GM12878 (cell line): ENCODE data around the gene RBL2.
"Not testable (repeated sequence)": the region's sequence is repeated elsewhere in the genome, so short reads cannot be mapped to it uniquely, and the experiment has no call there.

Experiments used
- CREB1 ChIP-seq: IDR thresholded peaks from 2 replicates; pipeline ENCODE4 v1.6.1; 2012; ENCODE audit warnings: low read depth, mild to moderate bottlenecking, inconsistent platforms
- CREM ChIP-seq: IDR thresholded peaks from 2 replicates; pipeline ENCODE4 v1.6.1; 2014; ENCODE audit warnings: antibody characterized with exemption, low read depth
- FOXK2 ChIP-seq: fragments of 450-650 bp; IDR thresholded peaks from 2 replicates; pipeline ENCODE4 v1.6.1; 2017; ENCODE audit warnings: mild to moderate bottlenecking, moderate library complexity
- HDAC2 ChIP-seq: fragments of 200-600 bp; sonication (generic); IDR thresholded peaks from 2 replicates; pipeline ENCODE4 v1.6.1; 2017
- JUND ChIP-seq: IDR thresholded peaks from 2 replicates; pipeline ENCODE4 v1.6.1; 2012; ENCODE audit warnings: low read depth, mild to moderate bottlenecking, low read length, improper control_type of control experiment, moderate library complexity
- MTA3 ChIP-seq: IDR thresholded peaks from 2 replicates; pipeline ENCODE4 v1.6.1; 2012; ENCODE audit warnings: low read length, inconsistent platforms, borderline replicate concordance
- RBBP5 ChIP-seq: fragments of 200-600 bp; sonication (generic); conservative IDR thresholded peaks from 2 replicates; pipeline ENCODE4 v1.6.1; 2016
- SIN3A ChIP-seq: IDR thresholded peaks from 2 replicates; pipeline ENCODE4 v1.6.1; 2012; ENCODE audit warnings: low read depth, low read length, improper control_type of control experiment
- TAF1 ChIP-seq: IDR thresholded peaks from 2 replicates; pipeline ENCODE4 v1.6.1; 2011; ENCODE audit warnings: mild to moderate bottlenecking, low read depth, low read length, borderline replicate concordance
- ZBTB33 ChIP-seq: fragments of 450-650 bp; IDR thresholded peaks from 2 replicates; pipeline ENCODE4 v1.6.1; 2017; ENCODE audit warnings: mild to moderate bottlenecking
- ZNF217 ChIP-seq: fragments of 450-650 bp; IDR thresholded peaks from 2 replicates; pipeline ENCODE4 v1.6.1; 2017; ENCODE audit warnings: antibody characterized with exemption, mild to moderate bottlenecking
- TF ChIP-seq, protein P1 (sequence below), 3 experiments: IDR thresholded peaks in 2 of 3; conservative IDR thresholded peaks in 1 of 3; 2 replicates each; pipeline ENCODE4 v1.5.1; 2011; ENCODE audit warnings: low read depth in 3 of 3, low read length in 3 of 3, mild to moderate bottlenecking in 3 of 3, control low read depth in 2 of 3, moderate library complexity in 2 of 3, inconsistent platforms in 1 of 3, mixed read lengths in 1 of 3; ENCODE audit not compliant: control insufficient read depth in 2 of 3, insufficient read depth in 1 of 3; ENCODE audit errors: extremely low read depth in 1 of 3
- TF ChIP-seq, protein P2 (sequence below): IDR thresholded peaks from 2 replicates; pipeline ENCODE4 v1.6.1; 2012; ENCODE audit warnings: low read depth, low read length, improper control_type of control experiment

- TF ChIP-seq, protein P1, sequence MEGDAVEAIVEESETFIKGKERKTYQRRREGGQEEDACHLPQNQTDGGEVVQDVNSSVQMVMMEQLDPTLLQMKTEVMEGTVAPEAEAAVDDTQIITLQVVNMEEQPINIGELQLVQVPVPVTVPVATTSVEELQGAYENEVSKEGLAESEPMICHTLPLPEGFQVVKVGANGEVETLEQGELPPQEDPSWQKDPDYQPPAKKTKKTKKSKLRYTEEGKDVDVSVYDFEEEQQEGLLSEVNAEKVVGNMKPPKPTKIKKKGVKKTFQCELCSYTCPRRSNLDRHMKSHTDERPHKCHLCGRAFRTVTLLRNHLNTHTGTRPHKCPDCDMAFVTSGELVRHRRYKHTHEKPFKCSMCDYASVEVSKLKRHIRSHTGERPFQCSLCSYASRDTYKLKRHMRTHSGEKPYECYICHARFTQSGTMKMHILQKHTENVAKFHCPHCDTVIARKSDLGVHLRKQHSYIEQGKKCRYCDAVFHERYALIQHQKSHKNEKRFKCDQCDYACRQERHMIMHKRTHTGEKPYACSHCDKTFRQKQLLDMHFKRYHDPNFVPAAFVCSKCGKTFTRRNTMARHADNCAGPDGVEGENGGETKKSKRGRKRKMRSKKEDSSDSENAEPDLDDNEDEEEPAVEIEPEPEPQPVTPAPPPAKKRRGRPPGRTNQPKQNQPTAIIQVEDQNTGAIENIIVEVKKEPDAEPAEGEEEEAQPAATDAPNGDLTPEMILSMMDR (IDR thresholded peaks at IDR 0.05 in 2 of 3, conservative IDR thresholded peaks at IDR 0.05 in 1 of 3; ENCODE audit: control insufficient read depth in 2 of 3, extremely low read depth in 1 of 3, insufficient read depth in 1 of 3, low read depth in 3 of 3, low read length in 3 of 3) = not testable (repeated sequence)
- not testable (repeated sequence) for TF ChIP-seq JUND, SIN3A, RBBP5, CREM, ZNF217, FOXK2, MTA3, ZBTB33, CREB1, HDAC2, TAF1
- TF ChIP-seq, protein P2, sequence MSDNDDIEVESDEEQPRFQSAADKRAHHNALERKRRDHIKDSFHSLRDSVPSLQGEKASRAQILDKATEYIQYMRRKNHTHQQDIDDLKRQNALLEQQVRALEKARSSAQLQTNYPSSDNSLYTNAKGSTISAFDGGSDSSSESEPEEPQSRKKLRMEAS = not testable (repeated sequence)
Observed at GRCh38 chr16:53539759-53540718, 105.8 kb downstream of the RBL2 start.
